HG03060 (cell line): Measurements from ENCODE around the gene ERICH4.
"Not testable (repeated sequence)": the region's sequence is repeated elsewhere in the genome, so short reads cannot be mapped to it uniquely, and the experiment has no call there.

Source experiments
- ATAC-seq: cut with Tn5 transposase; IDR thresholded peaks from one replicate; pipeline ENCODE4 v1.9.1; 2021; ENCODE audit warnings: low read depth, moderate number of reproducible peaks; ENCODE audit not compliant: unreplicated experiment

Gene ERICH4

GRCh38 chr19:41433171-41433570, 9.8 kb upstream of the ERICH4 start:
- ATAC-seq: no peak

- no peak for ATAC-seq
These were observed 8.5 kb upstream of the ERICH4 start for GRCh38 chr19:41434450-41434849.

- ATAC-seq: not testable (repeated sequence)
These were observed 7.6 kb upstream of the ERICH4 start for GRCh38 chr19:41435376-41435775.

- ATAC-seq: no peak
These were observed 6.9 kb upstream of the ERICH4 start for GRCh38 chr19:41435936-41436673.

- no peak for ATAC-seq
These were observed 6.3 kb upstream of the ERICH4 start for GRCh38 chr19:41436674-41436951.

- ATAC-seq: no peak
These were observed 4.9 kb upstream of the ERICH4 start for GRCh38 chr19:41437944-41438574.

- ATAC-seq: peak; percentile 83
These were observed 3.3 kb upstream of the ERICH4 start, which contains the start of gene DMAC2 for GRCh38 chr19:41439441-41440222. TSS of gene DMAC2 (minus strand) at chr19:41439912. CDS start at chr19:41439899, 13 bp downstream.

GRCh38 chr19:41441321-41441945, 1.5 kb upstream of the ERICH4 start:
- no peak for ATAC-seq

- ATAC-seq: no peak
These were observed 978 bp downstream of the ERICH4 start for GRCh38 chr19:41443813-41444455.

GRCh38 chr19:41445575-41445974, 2.6 kb downstream of the ERICH4 start:
- no peak for ATAC-seq

GRCh38 chr19:41447732-41448332, 4.9 kb downstream of the ERICH4 start:
- ATAC-seq: no peak

GRCh38 chr19:41449079-41449864, 6.3 kb downstream of the ERICH4 start:
- ATAC-seq: no peak

- ATAC-seq: no peak
These were observed 6.9 kb downstream of the ERICH4 start for GRCh38 chr19:41449865-41450178.

GRCh38 chr19:41452584-41453275, 9.8 kb downstream of the ERICH4 start:
- ATAC-seq: no peak

GRCh38 chr19:41455936-41456335, 13.0 kb downstream of the ERICH4 start:
- no peak for ATAC-seq

GRCh38 chr19:41456342-41456918, 13.5 kb downstream of the ERICH4 start:
- ATAC-seq: no peak

GRCh38 chr19:41457241-41457640, 14.3 kb downstream of the ERICH4 start:
- ATAC-seq: no peak

- ATAC-seq: no peak
These were observed 19.5 kb downstream of the ERICH4 start for GRCh38 chr19:41462497-41462896.
